Inflammatory macrophage treated with lipopolysaccharide for 4 hours (primary cell): ENCODE results near the gene SLC35B4.
"Not testable (repeated sequence)": the region's sequence is repeated elsewhere in the genome, so short reads cannot be mapped to it uniquely, and the experiment has no call there.

Experiments
- DNase-seq: peaks from one replicate; pipeline ENCODE4 v3.0.0-alpha.2; 2020

The SLC35B4 gene

GRCh38 chr7:134330974-134331373, 14.2 kb upstream of the SLC35B4 start:
- no peak for DNase-seq

GRCh38 chr7:134329614-134330346, 13.1 kb upstream of the SLC35B4 start:
- DNase-seq: no peak

- DNase-seq: peak; percentile 7
These were observed 12.2 kb upstream of the SLC35B4 start for GRCh38 chr7:134328900-134329299.

GRCh38 chr7:134327896-134328295, 11.2 kb upstream of the SLC35B4 start:
- peak; percentile 56 for DNase-seq

GRCh38 chr7:134324107-134324506, 7.4 kb upstream of the SLC35B4 start:
- DNase-seq: no peak

- DNase-seq: no peak
These were observed 3.5 kb upstream of the SLC35B4 start for GRCh38 chr7:134320201-134320600.

- no peak for DNase-seq
These were observed 1.7 kb upstream of the SLC35B4 start for GRCh38 chr7:134318443-134318842.

- DNase-seq: no peak
These were observed 704 bp upstream of the SLC35B4 start for GRCh38 chr7:134317434-134317833.

GRCh38 chr7:134315679-134316538, 821 bp downstream of the SLC35B4 start:
- DNase-seq: peak; percentile 15

GRCh38 chr7:134313543-134313942, 3.2 kb downstream of the SLC35B4 start:
- DNase-seq: no peak

GRCh38 chr7:134312717-134313116, 4.0 kb downstream of the SLC35B4 start:
- DNase-seq: peak; percentile 60

- DNase-seq: no peak
These were observed 4.9 kb downstream of the SLC35B4 start for GRCh38 chr7:134311807-134312206.

- DNase-seq: no peak
These were observed 8.2 kb downstream of the SLC35B4 start for GRCh38 chr7:134308548-134308947.

GRCh38 chr7:134307320-134307719, 9.4 kb downstream of the SLC35B4 start:
- no peak for DNase-seq

GRCh38 chr7:134302120-134302519, 14.6 kb downstream of the SLC35B4 start:
- no peak for DNase-seq

- DNase-seq: no peak
These were observed 15.1 kb downstream of the SLC35B4 start for GRCh38 chr7:134301592-134301991.

- no peak for DNase-seq
These were observed 15.7 kb downstream of the SLC35B4 start for GRCh38 chr7:134300988-134301387.

- no peak for DNase-seq
These were observed 17.6 kb downstream of the SLC35B4 start for GRCh38 chr7:134298902-134299683.

GRCh38 chr7:134297489-134297888, 19.2 kb downstream of the SLC35B4 start:
- no peak for DNase-seq

- DNase-seq: not testable (repeated sequence)
These were observed 20.7 kb downstream of the SLC35B4 start for GRCh38 chr7:134295982-134296381.

GRCh38 chr7:134293002-134293740, 23.6 kb downstream of the SLC35B4 start:
- DNase-seq: peak; percentile 86

GRCh38 chr7:134290286-134290685, 26.4 kb downstream of the SLC35B4 start:
- DNase-seq: no peak

- no peak for DNase-seq
These were observed 26.9 kb downstream of the SLC35B4 start for GRCh38 chr7:134289841-134290240.
